ENCODE data around the gene SGMS1.

SGMS1 gene

GRCh38 chr10:50421026-50421719 lies 202.6 kb downstream of the SGMS1 start:
- TF ChIP-seq CTCF (conservative IDR thresholded peaks at IDR 0.05; ENCODE audit: control insufficient read depth, insufficient read depth, low read depth, low read length) = peak; percentile 82
- no peak overlapping the region for H3K4me3 ChIP-seq (ENCODE audit: control insufficient read depth, low read depth, low read length)
- peak; percentile 48 for DNase-seq (ENCODE audit: low read depth)

DNA sequence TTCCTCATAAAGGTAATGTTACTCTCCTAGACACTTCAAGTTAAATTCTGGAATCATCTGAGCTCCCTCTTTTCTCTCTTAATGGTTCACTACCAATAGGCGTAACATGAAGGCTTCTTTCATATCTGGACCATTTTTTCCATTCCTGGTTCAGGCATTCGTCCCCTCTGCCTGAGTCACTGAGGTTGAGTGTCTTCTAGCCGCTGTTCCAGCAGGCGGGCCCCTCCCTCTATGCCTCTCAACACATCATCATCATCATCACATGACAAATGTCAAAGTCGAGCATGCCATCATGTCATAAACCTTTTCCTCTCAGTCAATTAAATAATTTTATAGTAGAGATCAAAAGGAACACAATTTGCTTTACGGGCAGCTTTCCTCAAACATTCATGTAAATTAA lies 203.6 kb downstream of the SGMS1 start:
- no peak for TF ChIP-seq CTCF (conservative IDR thresholded peaks at IDR 0.05; ENCODE audit: control insufficient read depth, insufficient read depth, low read depth, low read length)
- H3K4me3 ChIP-seq (ENCODE audit: control insufficient read depth, low read depth, low read length) = no peak overlapping the region
- no peak for DNase-seq (ENCODE audit: low read depth)

DNA sequence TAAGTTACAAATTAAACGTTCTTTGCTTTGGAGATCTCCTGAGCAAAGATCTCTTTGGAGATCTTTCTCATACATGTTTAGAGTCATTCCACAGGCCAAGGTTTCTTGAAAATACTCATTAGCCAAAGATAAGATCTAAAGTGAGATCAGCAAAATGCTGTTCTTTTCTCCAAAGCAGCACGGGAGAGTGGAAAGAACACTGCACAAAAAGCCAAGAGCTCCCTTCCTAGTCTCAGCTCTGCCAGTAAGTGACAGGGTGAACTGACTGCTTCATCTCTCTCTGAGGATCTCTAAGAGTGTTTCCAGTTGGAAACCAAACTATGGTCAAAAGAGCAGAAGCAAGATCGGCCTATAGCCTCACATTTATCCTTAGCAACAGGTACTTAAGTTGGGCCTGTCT lies 204.0 kb downstream of the SGMS1 start:
- DNase-seq (ENCODE audit: low read depth) = no peak
- no peak for TF ChIP-seq CTCF (conservative IDR thresholded peaks at IDR 0.05; ENCODE audit: control insufficient read depth, insufficient read depth, low read depth, low read length)
- H3K4me3 ChIP-seq (ENCODE audit: control insufficient read depth, low read depth, low read length) = no peak overlapping the region

GRCh38 chr10:50419091-50419490 lies 204.7 kb downstream of the SGMS1 start:
- no peak overlapping the region for H3K4me3 ChIP-seq (ENCODE audit: control insufficient read depth, low read depth, low read length)
- TF ChIP-seq CTCF (conservative IDR thresholded peaks at IDR 0.05; ENCODE audit: control insufficient read depth, insufficient read depth, low read depth, low read length) = no peak
- DNase-seq (ENCODE audit: low read depth) = no peak

GRCh38 chr10:50417886-50418830 lies 205.6 kb downstream of the SGMS1 start:
- TF ChIP-seq CTCF (conservative IDR thresholded peaks at IDR 0.05; ENCODE audit: control insufficient read depth, insufficient read depth, low read depth, low read length) = no peak
- peak overlapping the region; percentile 88 for H3K4me3 ChIP-seq (ENCODE audit: control insufficient read depth, low read depth, low read length)
- peak; percentile 90 for DNase-seq (ENCODE audit: low read depth)

DNA sequence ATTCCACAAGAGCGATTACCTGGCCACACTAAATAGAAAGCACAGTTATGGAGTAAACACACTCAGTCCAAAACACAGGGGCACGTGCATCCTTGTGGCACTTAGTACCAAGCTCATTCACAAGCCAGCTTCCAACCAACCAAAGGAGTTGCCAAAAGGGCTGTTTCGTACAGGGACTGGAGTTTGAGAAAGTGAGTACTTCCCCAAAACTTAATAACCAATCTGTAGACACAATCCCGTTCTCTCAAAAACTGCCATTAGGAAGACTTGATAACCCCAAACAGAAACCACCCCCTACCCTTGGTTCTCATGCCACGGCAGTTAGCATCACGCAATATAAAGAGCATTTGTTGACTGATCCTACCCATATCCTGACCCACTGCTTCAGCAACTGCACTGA lies 206.3 kb downstream of the SGMS1 start:
- DNase-seq (ENCODE audit: low read depth) = peak; percentile 26
- peak overlapping the region; percentile 88 for H3K4me3 ChIP-seq (ENCODE audit: control insufficient read depth, low read depth, low read length)

More for the DNA sequence above, 206.3 kb downstream of the SGMS1 start:
- no peak for TF ChIP-seq CTCF (conservative IDR thresholded peaks at IDR 0.05; ENCODE audit: control insufficient read depth, insufficient read depth, low read depth, low read length)

Measured in fibroblast of mammary gland (primary cell).